KMS-11 (cell line): ENCODE data around the gene CDK8.

Experiments
- H2AFZ ChIP-seq: fragments of 200-600 bp; sonication (generic); 2 replicates; pipeline ENCODE4 v1.6.1; 2016; ENCODE audit warnings: antibody characterized with exemption, mixed run types, low read depth
- H3K27ac ChIP-seq: fragments of 200-600 bp; sonication (generic); 2 replicates; pipeline ENCODE4 v1.6.1; 2016; ENCODE audit warnings: mild to moderate bottlenecking, mixed run types
- H3K27me3 ChIP-seq: fragments of 200-600 bp; sonication (generic); 2 replicates; pipeline ENCODE4 v1.6.1; 2017; ENCODE audit warnings: mild to moderate bottlenecking, low read depth, mixed run types, moderate library complexity; ENCODE audit not compliant: insufficient read depth
- H3K36me3 ChIP-seq: fragments of 200-600 bp; sonication (generic); 2 replicates; pipeline ENCODE4 v1.6.1; 2017; ENCODE audit warnings: mild to moderate bottlenecking, mixed run types; ENCODE audit not compliant: insufficient read depth
- H3K4me1 ChIP-seq: fragments of 200-600 bp; sonication (generic); 2 replicates; pipeline ENCODE4 v1.6.1; 2016; ENCODE audit warnings: mild to moderate bottlenecking, low read depth, mixed run types; ENCODE audit not compliant: poor library complexity, severe bottlenecking
- H3K4me2 ChIP-seq: fragments of 200-600 bp; sonication (generic); 2 replicates; pipeline ENCODE4 v1.7.0; 2016; ENCODE audit warnings: mild to moderate bottlenecking, mixed run types
- H3K4me3 ChIP-seq: fragments of 200-600 bp; sonication (generic); IDR thresholded peaks from 2 replicates; pipeline ENCODE4 v1.6.1; 2017; ENCODE audit warnings: low read depth, low read length, mixed read lengths; ENCODE audit not compliant: insufficient read depth
- H3K79me2 ChIP-seq: fragments of 200-600 bp; sonication (generic); 2 replicates; pipeline ENCODE4 v1.6.1; 2016; ENCODE audit warnings: low read depth, mixed run types; ENCODE audit not compliant: insufficient read depth
- H3K9ac ChIP-seq: fragments of 200-600 bp; sonication (generic); 2 replicates; pipeline ENCODE4 v1.6.1; 2016; ENCODE audit warnings: mild to moderate bottlenecking, mixed run types
- H4K20me1 ChIP-seq: fragments of 200-600 bp; sonication (generic); 2 replicates; pipeline ENCODE4 v1.6.1; 2016; ENCODE audit warnings: mild to moderate bottlenecking, mixed run types; ENCODE audit not compliant: insufficient read depth
- CTCF ChIP-seq: fragments of 200-600 bp; sonication (generic); conservative IDR thresholded peaks from 2 replicates; pipeline ENCODE4 v1.6.1; 2017; ENCODE audit warnings: low read depth, mild to moderate bottlenecking, antibody characterized with exemption, low read length, moderate library complexity, mixed read lengths

The CDK8 gene

GRCh38 chr13:26307701-26308100 is 53.8 kb downstream of the CDK8 start:
- peaks cover 7% of the 10 kb centered on the region; the same call in 1 of the 2 replicates for H3K79me2 ChIP-seq

GRCh38 chr13:26308250-26308649 is 54.3 kb downstream of the CDK8 start:
- no peak for TF ChIP-seq CTCF
- Histone ChIP-seq H3K79me2 (peaks cover 7% of the 10 kb centered on the region; the same call in 1 of the 2 replicates), H3K36me3 (no peaks in the 10 kb centered on the region)

More at GRCh38 chr13:26307701-26308100, 53.8 kb downstream of the CDK8 start:
- Histone ChIP-seq H2AFZ (no peak overlapping the region), H3K27me3 (no peaks in the 10 kb centered on the region), H3K4me1 (no peaks in the 10 kb centered on the region), H3K4me3 (no peak overlapping the region), H3K9ac (no peak overlapping the region), H3K27ac (no peak overlapping the region), H3K36me3 (no peaks in the 10 kb centered on the region), H3K4me2 (no peak overlapping the region), H4K20me1 (no peaks in the 10 kb centered on the region)
- TF ChIP-seq CTCF: no peak

GRCh38 chr13:26308836-26309235 is 54.9 kb downstream of the CDK8 start:
- Histone ChIP-seq H4K20me1 (no peaks in the 10 kb centered on the region), H3K4me2 (no peak overlapping the region), H3K79me2 (peaks cover 7% of the 10 kb centered on the region; the same call in 1 of the 2 replicates), H3K4me3 (no peak overlapping the region), H3K36me3 (no peaks in the 10 kb centered on the region), H3K4me1 (no peaks in the 10 kb centered on the region), H3K9ac (no peak overlapping the region), H3K27ac (no peak overlapping the region), H2AFZ (no peak overlapping the region), H3K27me3 (no peaks in the 10 kb centered on the region)
- TF ChIP-seq CTCF: no peak

More at GRCh38 chr13:26308250-26308649, 54.3 kb downstream of the CDK8 start:
- Histone ChIP-seq H3K27ac (no peak overlapping the region), H3K4me2 (no peak overlapping the region), H3K4me1 (no peaks in the 10 kb centered on the region), H2AFZ (no peak overlapping the region), H3K27me3 (no peaks in the 10 kb centered on the region), H4K20me1 (no peaks in the 10 kb centered on the region), H3K9ac (no peak overlapping the region), H3K4me3 (no peak overlapping the region)

GRCh38 chr13:26310003-26310402 is 56.1 kb downstream of the CDK8 start:
- Histone ChIP-seq H3K4me2 (no peak overlapping the region), H3K79me2 (peaks cover 5% of the 10 kb centered on the region; the same call in 1 of the 2 replicates), H3K27ac (no peak overlapping the region), H3K4me1 (no peaks in the 10 kb centered on the region), H2AFZ (no peak overlapping the region), H4K20me1 (no peaks in the 10 kb centered on the region), H3K4me3 (no peak overlapping the region), H3K9ac (no peak overlapping the region), H3K27me3 (no peaks in the 10 kb centered on the region), H3K36me3 (no peaks in the 10 kb centered on the region)
- TF ChIP-seq CTCF: no peak
